MM.1S (cell line): ENCODE data around the gene FCRL6.

Experiments
- DNase-seq: peaks from one replicate; pipeline ENCODE4 v3.0.0-alpha.2; 2015
- H2AFZ ChIP-seq: fragments of 300-600 bp; sonication (generic); 2 replicates; pipeline ENCODE4 v1.6.0; 2016; ENCODE audit warnings: antibody characterized with exemption, low read length
- H3F3A ChIP-seq: fragments of 300-600 bp; sonication (generic); 2 replicates; pipeline ENCODE4 v1.6.1; 2016; ENCODE audit warnings: mild to moderate bottlenecking, antibody characterized with exemption, low read length, moderate library complexity, mixed read lengths; ENCODE audit not compliant: insufficient read depth
- H3K27ac ChIP-seq: fragments of 300-600 bp; sonication (generic); 2 replicates; pipeline ENCODE4 v1.5.1; 2016; ENCODE audit warnings: mild to moderate bottlenecking, low read length
- H3K27me3 ChIP-seq: fragments of 300-600 bp; sonication (generic); replicated peaks from 2 replicates; pipeline ENCODE4 v1.6.0; 2016; ENCODE audit warnings: low read length; ENCODE audit not compliant: insufficient read depth
- H3K36me3 ChIP-seq: fragments of 300-600 bp; sonication (generic); replicated peaks from 2 replicates; pipeline ENCODE4 v1.6.1; 2016; ENCODE audit warnings: mild to moderate bottlenecking, low read length, mixed read lengths; ENCODE audit not compliant: insufficient read depth
- H3K4me1 ChIP-seq: fragments of 300-600 bp; sonication (generic); 2 replicates; pipeline ENCODE4 v1.6.1; 2016; ENCODE audit warnings: low read length, mixed read lengths
- H3K4me2 ChIP-seq: fragments of 300-600 bp; sonication (generic); 2 replicates; pipeline ENCODE4 v1.6.0; 2016; ENCODE audit warnings: low read depth, low read length
- H3K4me3 ChIP-seq: fragments of 300-600 bp; sonication (generic); 2 replicates; pipeline ENCODE4 v1.5.1; 2016; ENCODE audit warnings: low read length, mixed read lengths
- H3K79me2 ChIP-seq: fragments of 300-600 bp; sonication (generic); 2 replicates; pipeline ENCODE4 v1.6.1; 2016; ENCODE audit warnings: mixed run types, low read length, mixed read lengths
- H3K9ac ChIP-seq: fragments of 300-600 bp; sonication (generic); 2 replicates; pipeline ENCODE4 v1.6.1; 2016; ENCODE audit warnings: low read length, mixed read lengths
- H3K9me2 ChIP-seq: fragments of 300-600 bp; sonication (generic); replicated peaks from 2 replicates; pipeline ENCODE4 v1.6.1; 2016; ENCODE audit warnings: mild to moderate bottlenecking, low read length, mixed read lengths; ENCODE audit not compliant: insufficient read depth
- H3K9me3 ChIP-seq: fragments of 300-600 bp; sonication (generic); replicated peaks from 2 replicates; pipeline ENCODE4 v1.6.1; 2016; ENCODE audit warnings: mild to moderate bottlenecking, low read length, mixed read lengths; ENCODE audit not compliant: insufficient read depth
- H4K20me1 ChIP-seq: fragments of 300-600 bp; sonication (generic); 2 replicates; pipeline ENCODE4 v1.6.1; 2016; ENCODE audit warnings: mild to moderate bottlenecking, low read length, moderate library complexity, mixed read lengths; ENCODE audit not compliant: insufficient read depth
- CTCF ChIP-seq: fragments of 300-600 bp; sonication (generic); IDR thresholded peaks from 2 replicates; pipeline ENCODE4 v1.5.1; 2016; ENCODE audit warnings: antibody characterized with exemption, low read length, mixed read lengths
- EZH2 ChIP-seq: fragments of 300-600 bp; sonication (generic); optimal IDR thresholded peaks from 2 replicates; pipeline ENCODE3; 2017; ENCODE audit warnings: low read depth, mild to moderate bottlenecking, antibody characterized with exemption, low read length, mixed read lengths
- EZH2phosphoT487 ChIP-seq: fragments of 300-600 bp; sonication (generic); IDR thresholded peaks from 2 replicates; pipeline ENCODE4 v1.6.1; 2018; ENCODE audit warnings: antibody characterized with exemption, low read length

FCRL6 gene

GRCh38 chr1:159804924-159805323, 2.8 kb downstream of the FCRL6 start:
- no peak for DNase-seq
- H4K20me1 ChIP-seq: no peaks in the 10 kb centered on the region
- no peaks in the 10 kb centered on the region for H3K9me3 ChIP-seq
- TF ChIP-seq EZH2phosphoT487 (no peak), CTCF (no peak), EZH2 (no peak)
- peaks cover 14% of the 10 kb centered on the region for H3F3A ChIP-seq
- H3K9ac ChIP-seq: no peak overlapping the region
- H3K79me2 ChIP-seq: no peaks in the 10 kb centered on the region
- no peaks in the 10 kb centered on the region for H3K9me2 ChIP-seq
- H3K27me3 ChIP-seq: no peaks in the 10 kb centered on the region
- H3K4me3 ChIP-seq: no peak overlapping the region
- no peak overlapping the region for H3K4me2 ChIP-seq
- H2AFZ ChIP-seq: no peak overlapping the region
- H3K36me3 ChIP-seq: no peaks in the 10 kb centered on the region
- H3K27ac ChIP-seq: no peak overlapping the region
- peaks cover 22% of the 10 kb centered on the region for H3K4me1 ChIP-seq

GRCh38 chr1:159815926-159816325, 13.8 kb downstream of the FCRL6 start:
- Histone ChIP-seq H3K9me2 (no peaks in the 10 kb centered on the region), H3K9me3 (no peaks in the 10 kb centered on the region), H3K79me2 (no peaks in the 10 kb centered on the region), H3K36me3 (no peaks in the 10 kb centered on the region), H4K20me1 (no peaks in the 10 kb centered on the region), H3K27ac (no peak overlapping the region), H3F3A (peaks cover 15% of the 10 kb centered on the region), H3K9ac (no peak overlapping the region), H2AFZ (no peak overlapping the region), H3K4me3 (no peak overlapping the region), H3K4me2 (no peak overlapping the region), H3K4me1 (peaks cover 8% of the 10 kb centered on the region), H3K27me3 (no peaks in the 10 kb centered on the region)
- no peak for TF ChIP-seq CTCF
- no peak for TF ChIP-seq EZH2phosphoT487
- no peak for TF ChIP-seq EZH2
- no peak for DNase-seq

- Histone ChIP-seq H3K4me2 (peak overlapping the region; percentile 64), H3K9ac (peak overlapping the region; percentile 71), H4K20me1 (no peaks in the 10 kb centered on the region), H2AFZ (peak overlapping the region; percentile 8; the same call in 1 of the 2 replicates), H3K36me3 (no peaks in the 10 kb centered on the region), H3K79me2 (no peaks in the 10 kb centered on the region), H3K27ac (peak overlapping the region; percentile 87), H3K4me3 (peak overlapping the region; percentile 37), H3K9me2 (no peaks in the 10 kb centered on the region), H3K27me3 (no peaks in the 10 kb centered on the region), H3F3A (peaks cover 15% of the 10 kb centered on the region), H3K4me1 (peaks cover 8% of the 10 kb centered on the region), H3K9me3 (no peaks in the 10 kb centered on the region)
- DNase-seq: peak; percentile 94
- no peak for TF ChIP-seq CTCF
- no peak for TF ChIP-seq EZH2
- TF ChIP-seq EZH2phosphoT487: no peak
These were observed 15.3 kb downstream of the FCRL6 start for GRCh38 chr1:159817276-159818041.
